ENCODE results near the gene SLC7A8.

SLC7A8 gene

GRCh38 chr14:23120541-23121251 is 62.8 kb downstream of the SLC7A8 start:
- Histone ChIP-seq H3K9me3 (ENCODE audit: control insufficient read depth, insufficient read depth, low read depth, low read length) (no peaks in the 10 kb centered on the region), H3K36me3 (ENCODE audit: control insufficient read depth in 2 of 2, insufficient read depth in 1 of 2, low read length in 2 of 2) (no peaks in the 10 kb centered on the region), H3K4me1 (ENCODE audit: control insufficient read depth, insufficient read depth, low read length) (no peaks in the 10 kb centered on the region), H3K4me3 (ENCODE audit: low read depth, low read length) (no peak overlapping the region), H3K27ac (ENCODE audit: extremely low read depth, low read depth, low read length) (no peak overlapping the region)
- CTCF ChIA-PET, result interaction anchor here (0.5 to 11.2 kb wide), 65 partner anchors 9 to 831 kb away, joined by 3 to 424 read pairs (median 4); partner anchors contain the start of genes ACIN1, C14orf119, HOMEZ and PPP1R3E
- POLR2A ChIA-PET, result interaction anchor here (0.7 to 1.6 kb wide), 4 partner anchors 8 to 63 kb away, joined by 4 to 7 read pairs (median 4); partner anchors contain the start of genes ACIN1, C14orf119 and SLC7A8
- 0 out of 2 replicates have a peak, but pooled peaks have one; percentile 8 for TF ChIP-seq ZNF513 (tag by site-specific recombination; IDR thresholded peaks at IDR 0.05)
- no peak for TF ChIP-seq ZNF660 (tag by site-specific recombination; IDR thresholded peaks at IDR 0.05)
- no peak for TF ChIP-seq HIC1 (tag by site-specific recombination; IDR thresholded peaks at IDR 0.05)
- TF ChIP-seq ZNF112 (tag by site-specific recombination; IDR thresholded peaks at IDR 0.05), result no peak
- TF ChIP-seq ZNF2 (tag by site-specific recombination; IDR thresholded peaks at IDR 0.05), result peak; percentile 74; the same call in 1 of the 2 replicates
- no peak for TF ChIP-seq ZNF623 (tag by site-specific recombination; IDR thresholded peaks at IDR 0.05)
- no peak for TF ChIP-seq ZNF530 (tag by site-specific recombination; IDR thresholded peaks at IDR 0.05; ENCODE audit: low read depth)
- TF ChIP-seq ZNF132 (tag by site-specific recombination; IDR thresholded peaks at IDR 0.05; ENCODE audit: borderline replicate concordance), result no peak
- no peak for TF ChIP-seq ATF2 (tag by site-specific recombination; IDR thresholded peaks at IDR 0.05; ENCODE audit: low read depth)
- TF ChIP-seq ZNF610 (tag by site-specific recombination; IDR thresholded peaks at IDR 0.05; ENCODE audit: borderline replicate concordance), result no peak
- no peak for TF ChIP-seq ZNF560 (tag by site-specific recombination; IDR thresholded peaks at IDR 0.05; ENCODE audit: borderline replicate concordance)
- TF ChIP-seq ZNF174 (tag by site-specific recombination; IDR thresholded peaks at IDR 0.05), result no peak
- TF ChIP-seq ZNF335 (tag by site-specific recombination; conservative IDR thresholded peaks at IDR 0.05), result no peak
- TF ChIP-seq REST (tag by site-specific recombination; IDR thresholded peaks at IDR 0.05), result no peak
- TF ChIP-seq ZFHX2 (tag by site-specific recombination; conservative IDR thresholded peaks at IDR 0.05), result no peak
- TF ChIP-seq SP2 (tag by site-specific recombination; IDR thresholded peaks at IDR 0.05), result no peak
- TF ChIP-seq ZNF211 (tag by site-specific recombination; IDR thresholded peaks at IDR 0.05; ENCODE audit: low read depth), result no peak
- TF ChIP-seq ZNF548 (tag by site-specific recombination; IDR thresholded peaks at IDR 0.05), result no peak
- TF ChIP-seq ZBTB17 (tag by site-specific recombination; IDR thresholded peaks at IDR 0.05), result peak; percentile 57; the same call in 1 of the 2 replicates
- no peak for TF ChIP-seq ZNF404 (tag by site-specific recombination; IDR thresholded peaks at IDR 0.05)
- TF ChIP-seq ZEB2 (tag by site-specific recombination; IDR thresholded peaks at IDR 0.05), result 0 out of 2 replicates have a peak, but pooled peaks have one; percentile 34
- no peak for TF ChIP-seq ZNF221 (tag by site-specific recombination; IDR thresholded peaks at IDR 0.05; ENCODE audit: borderline replicate concordance)
- peak; percentile 28; the same call in 1 of the 2 replicates for TF ChIP-seq ZNF639 (tag by site-specific recombination; IDR thresholded peaks at IDR 0.05)
- TF ChIP-seq IKZF3 (tag by site-specific recombination; IDR thresholded peaks at IDR 0.05), result no peak
- peak; percentile 97 for TF ChIP-seq ZNF654 (tag by site-specific recombination; IDR thresholded peaks at IDR 0.05; ENCODE audit: low read depth)
